GOT3 (cell line): ENCODE data around the gene OR51I1.

Experiments
- DNase-seq: peaks from one replicate; lab custom pipeline; 2025; ENCODE audit warnings: mixed read lengths; lab: John Stamatoyannopoulos, UW

OR51I1 gene

DNA sequence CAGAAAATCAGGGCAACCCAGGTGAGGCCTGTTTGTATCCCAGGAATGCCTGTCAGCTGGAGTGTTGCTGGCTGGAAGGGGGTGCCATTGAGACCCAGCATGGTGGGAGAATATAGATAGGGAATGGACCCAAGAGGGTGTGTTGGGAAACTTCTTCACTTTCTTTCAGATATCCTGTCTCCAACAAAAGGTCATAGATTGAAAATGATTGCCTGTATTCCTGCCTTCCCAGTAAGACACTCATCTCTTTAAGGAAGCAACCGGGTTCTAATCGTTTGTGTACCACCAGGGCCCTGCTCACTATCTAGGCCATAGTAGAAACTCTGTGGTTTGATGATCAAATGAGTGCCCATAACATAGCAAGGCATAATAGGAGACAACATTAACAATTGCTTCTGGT is at the start of gene OR51I1:
Gene OR51I1, minus strand, starts transcription at position 101 of the 400 bp plus-strand sequence. Its CDS starts 0 bp downstream, at position 101.
- no peak for DNase-seq

- no peak for DNase-seq
These were observed 48.5 kb upstream of the OR51I1 start for GRCh38 chr11:5489576-5490357.

- no peak for DNase-seq
These were observed 47.6 kb upstream of the OR51I1 start for GRCh38 chr11:5488798-5489399.

DNA sequence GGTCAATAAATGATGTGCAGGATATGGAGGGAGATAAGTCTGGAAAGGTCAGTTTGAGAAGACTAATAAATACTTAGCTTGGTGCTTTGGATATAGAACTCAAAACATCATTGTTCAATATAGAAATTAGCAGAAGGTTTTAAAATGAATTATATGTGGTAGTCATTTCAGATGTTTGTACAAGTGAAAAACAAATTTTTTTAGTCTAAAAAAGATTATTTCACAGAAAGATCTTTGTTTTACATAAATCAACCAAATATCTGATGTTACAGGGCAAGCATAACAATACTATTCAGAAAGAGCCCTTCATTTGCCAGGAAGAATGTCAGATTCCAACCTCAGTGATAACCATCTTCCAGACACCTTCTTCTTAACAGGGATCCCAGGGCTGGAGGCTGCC is 47.1 kb upstream of the OR51I1 start, which contains the start of gene OR52D1:
Gene OR52D1, plus strand, starts transcription at position 301 of the 400 bp plus-strand sequence. Its CDS starts 22 bp downstream, at position 323.
- DNase-seq, result no peak

DNA sequence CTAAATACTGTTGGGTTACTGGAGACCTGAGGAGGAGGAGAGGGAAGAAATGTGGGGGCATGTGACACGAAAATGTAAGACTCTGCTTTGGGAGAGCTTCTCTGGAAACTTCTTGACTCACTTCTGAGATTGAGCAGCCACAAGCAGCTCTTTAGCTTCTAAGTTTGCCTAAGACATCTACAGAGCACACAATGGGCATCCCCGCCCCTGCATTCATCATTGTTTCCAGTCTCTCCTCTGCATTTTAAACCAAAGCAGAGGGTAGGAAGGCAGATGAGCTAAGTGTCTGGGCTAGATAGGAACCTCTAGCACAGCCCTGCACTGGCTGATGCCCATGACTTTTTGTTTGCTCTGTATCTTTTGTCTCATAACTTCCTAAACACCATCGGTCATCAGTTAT is 45.1 kb upstream of the OR51I1 start:
- no peak for DNase-seq

- no peak for DNase-seq
These were observed 44.7 kb upstream of the OR51I1 start for GRCh38 chr11:5486003-5486402.

DNA sequence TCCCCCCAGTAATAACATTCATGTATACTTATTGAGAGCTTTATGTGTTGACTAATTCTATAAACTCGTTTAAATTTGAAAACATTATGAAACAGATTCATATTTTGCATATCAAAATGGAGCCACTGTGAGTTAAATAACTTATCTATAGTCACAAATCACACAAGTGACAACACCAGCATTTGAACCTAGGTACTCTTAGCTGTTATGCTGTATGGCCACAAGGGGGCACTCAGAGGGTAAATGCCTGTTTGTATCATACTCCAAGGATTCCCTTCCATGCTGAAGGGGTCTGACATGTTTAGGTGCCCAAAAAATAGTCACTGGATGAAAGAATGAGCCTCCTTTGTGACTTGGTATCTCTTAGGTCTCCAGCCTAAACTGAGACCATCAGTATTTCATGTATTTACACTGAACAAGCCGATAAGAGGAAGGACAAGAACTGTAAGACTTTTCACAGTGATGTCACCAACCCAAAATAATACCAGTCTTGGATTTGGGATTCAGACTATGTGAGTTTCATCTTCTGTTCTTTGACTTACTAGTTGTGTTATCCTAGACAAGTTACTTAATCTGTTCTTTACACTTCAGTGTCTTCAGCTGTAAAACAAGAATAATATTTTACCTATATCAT is 35.0 kb upstream of the OR51I1 start:
- no peak for DNase-seq

GRCh38 chr11:5473921-5474320 is 32.6 kb upstream of the OR51I1 start:
- DNase-seq, result no peak

DNA sequence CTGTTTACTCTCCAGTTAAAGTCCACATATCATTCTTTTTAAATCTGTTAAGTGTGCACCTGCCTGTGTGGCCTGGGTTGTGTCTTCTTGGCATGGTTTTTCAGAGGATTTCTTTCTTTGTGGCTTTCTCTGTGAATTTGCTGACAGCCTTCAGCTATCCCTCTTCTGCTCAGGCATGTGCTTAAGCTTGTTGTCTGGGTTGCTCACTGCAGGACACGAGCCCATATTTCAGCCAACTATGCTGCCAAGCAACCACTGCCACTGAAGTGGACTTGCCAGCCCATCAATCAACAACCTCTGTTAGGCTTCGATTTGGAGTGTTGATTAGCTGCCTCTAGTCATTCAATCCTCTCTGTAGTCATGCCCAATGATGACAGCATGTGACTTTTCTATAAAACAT is 26.2 kb upstream of the OR51I1 start:
- no peak for DNase-seq

DNA sequence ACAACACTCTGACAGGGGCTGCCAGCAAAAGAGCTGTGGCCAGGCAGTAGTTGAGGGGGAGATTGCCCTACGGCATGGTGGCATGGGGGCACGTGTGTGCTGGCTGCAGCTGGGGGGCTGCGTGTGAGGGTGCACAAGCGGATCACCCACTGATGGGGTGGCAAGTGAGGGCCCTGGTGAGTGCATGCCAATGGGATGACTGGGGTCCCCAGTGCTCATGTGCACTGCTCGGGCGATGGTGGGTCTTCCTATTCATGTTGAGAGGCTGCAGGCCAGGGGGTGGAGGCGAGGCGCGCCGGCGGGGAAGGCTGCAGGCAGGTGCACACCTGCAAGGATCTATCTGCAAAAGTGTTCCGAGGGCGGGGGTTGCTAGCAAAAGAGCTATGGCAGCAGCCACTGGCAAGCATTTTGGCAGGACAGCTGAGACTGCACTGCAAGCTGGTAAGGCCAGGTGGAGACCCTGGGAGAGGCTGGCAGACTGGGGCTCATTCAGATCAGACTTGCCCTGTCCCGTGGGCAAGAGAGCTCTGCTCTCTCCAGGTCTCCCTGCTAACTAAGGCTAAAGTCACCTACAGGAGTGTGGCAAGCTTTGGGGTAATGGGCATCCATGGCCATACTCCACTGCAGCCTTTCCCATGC is 19.8 kb upstream of the OR51I1 start:
- DNase-seq, result no peak

DNA sequence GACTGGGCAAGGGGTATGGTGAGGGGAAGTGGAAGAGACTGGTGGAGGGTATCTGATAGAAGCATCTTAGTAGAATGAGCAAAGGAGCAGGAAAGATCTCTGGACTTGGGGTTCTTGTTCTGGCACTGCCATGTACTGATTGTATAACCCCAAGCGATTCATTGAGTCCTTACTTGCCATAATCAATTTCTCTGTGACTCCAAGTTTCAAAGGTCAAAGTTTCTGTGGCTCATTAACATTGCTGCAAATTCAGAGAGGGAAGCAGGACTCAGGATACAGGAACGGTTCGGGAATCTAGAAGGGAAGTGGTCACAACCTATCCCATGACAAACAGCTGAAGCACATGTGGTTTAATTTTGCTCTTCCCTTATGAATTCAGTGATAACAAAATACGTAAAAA is 8.1 kb upstream of the OR51I1 start:
- DNase-seq, result no peak

DNA sequence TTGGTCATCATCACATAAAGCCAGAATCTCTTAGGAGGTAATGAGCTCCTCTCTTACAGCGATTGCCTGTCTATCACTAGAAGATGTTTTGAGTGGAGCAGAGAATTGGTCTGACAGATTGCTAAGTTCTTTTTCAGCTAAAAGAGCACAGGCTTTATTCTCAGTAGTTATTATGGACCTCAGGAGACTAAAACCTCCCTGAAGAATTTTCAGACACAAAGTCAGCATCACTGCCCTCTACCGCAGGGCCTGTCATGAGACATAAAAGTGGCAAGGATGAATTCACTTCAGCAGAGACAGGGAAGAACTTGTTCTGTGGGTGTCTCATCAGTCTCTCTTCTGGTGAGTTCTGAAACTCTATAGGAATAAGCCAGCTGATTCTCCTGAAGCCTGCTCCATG is 7.7 kb upstream of the OR51I1 start, which contains the start of gene OR51I2:
Gene OR51I2, plus strand, starts transcription at position 301 of the 400 bp plus-strand sequence. CDS start 4,166 bp downstream, outside the sequence.
- no peak for DNase-seq

- no peak for DNase-seq
These were observed 2.6 kb upstream of the OR51I1 start for GRCh38 chr11:5443835-5444393.

DNA sequence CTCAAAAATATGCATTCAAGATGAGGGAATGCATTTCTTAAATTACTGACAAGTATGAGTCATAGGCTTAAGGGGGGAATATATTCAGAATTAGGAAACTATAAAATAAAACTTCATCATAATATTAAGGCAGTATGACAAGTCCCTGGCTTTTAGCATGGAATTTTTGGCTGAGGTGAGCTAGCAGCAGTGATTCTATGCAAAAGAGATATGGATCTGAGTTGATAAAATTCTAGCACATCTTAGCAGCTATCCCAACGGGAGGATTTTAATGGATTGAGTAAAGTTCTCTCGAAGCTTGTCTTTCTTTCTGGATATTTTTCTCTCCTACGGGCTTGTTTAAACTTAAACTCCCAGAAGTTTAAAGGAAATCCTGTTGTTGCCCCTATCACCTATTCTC is 18.2 kb downstream of the OR51I1 start:
- no peak for DNase-seq

GRCh38 chr11:5421811-5422210 is 19.5 kb downstream of the OR51I1 start, which contains the start of gene OR51Q1:
OR51Q1 (plus strand) TSS chr11:5422111; CDS start chr11:5422201, 90 bp downstream.
- no peak for DNase-seq

DNA sequence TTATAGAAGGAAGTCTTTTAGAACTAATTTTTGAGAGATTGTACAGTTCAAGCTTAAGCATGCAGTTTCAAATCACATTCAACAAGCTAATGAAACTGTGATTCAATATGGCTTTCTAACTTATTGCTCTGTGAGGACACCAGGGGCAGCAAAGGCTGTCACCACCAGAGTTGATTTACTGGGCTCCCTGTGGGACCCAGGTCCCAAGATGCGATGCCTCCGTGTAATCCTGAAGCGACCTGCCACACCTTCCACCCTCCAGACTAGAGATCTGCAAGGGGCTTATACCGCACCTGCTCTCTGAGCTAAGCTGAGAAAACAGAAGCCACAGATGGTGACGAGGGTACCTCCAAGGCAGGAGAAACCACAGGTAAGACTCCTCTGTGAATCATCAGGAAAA is 20.3 kb downstream of the OR51I1 start:
- no peak for DNase-seq

- no peak for DNase-seq
These were observed 36.1 kb downstream of the OR51I1 start for GRCh38 chr11:5405173-5405572.

GRCh38 chr11:5398936-5399335 is 42.4 kb downstream of the OR51I1 start:
- DNase-seq, result no peak

DNA sequence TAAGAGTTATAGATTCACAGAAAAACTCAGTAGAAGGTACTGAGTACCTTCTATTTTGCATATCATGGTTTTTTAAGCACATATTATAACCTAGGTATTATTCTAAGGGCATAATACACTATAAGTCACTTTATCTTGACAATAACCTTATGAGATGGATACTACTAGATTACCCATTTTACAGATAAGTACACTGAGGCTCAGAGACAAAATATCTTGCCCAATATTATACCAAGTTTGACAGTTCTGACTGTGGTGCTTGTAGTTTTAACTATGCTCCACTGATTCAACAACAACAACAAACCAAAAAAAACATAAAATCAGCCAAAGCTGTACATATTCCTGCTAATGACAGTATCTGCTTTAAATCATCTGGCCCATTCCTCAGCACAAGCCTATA is 47.2 kb downstream of the OR51I1 start:
- no peak for DNase-seq
